Measurements from ENCODE around the gene RPUSD4. TPM values are rescaled to one million over a fixed set of nuclear protein-coding genes. Genes with fewer than 3 reads are reported as not detected.

The RPUSD4 gene
- total RNA-seq, 1 donor from 2014 or later, result 45.3 TPM

GRCh38 chr11:126181939-126182730, 29.3 kb downstream of the RPUSD4 start:
- TF ChIP-seq CTCF (conservative IDR thresholded peaks at IDR 0.05), result no peak
- Mint-ChIP-seq H3K27ac (ENCODE audit: unreplicated experiment) (no peak overlapping the region), H3K27me3 (ENCODE audit: low read depth) (peaks cover 43% of the 10 kb centered on the region), H3K4me1 (peaks cover 13% of the 10 kb centered on the region), H3K36me3 (ENCODE audit: low read depth) (peaks cover 5% of the 10 kb centered on the region), H3K4me3 (no peak overlapping the region), H3K9me3 (peaks cover 2% of the 10 kb centered on the region)
- no peak for DNase-seq (ENCODE audit: low read depth, low spot score)

GRCh38 chr11:126176853-126177470, 34.5 kb downstream of the RPUSD4 start:
- Mint-ChIP-seq H3K9me3 (peaks cover 2% of the 10 kb centered on the region), H3K36me3 (ENCODE audit: low read depth) (peaks cover 3% of the 10 kb centered on the region), H3K27ac (ENCODE audit: unreplicated experiment) (no peak overlapping the region), H3K4me3 (no peak overlapping the region), H3K27me3 (ENCODE audit: low read depth) (peaks cover 22% of the 10 kb centered on the region), H3K4me1 (no peaks in the 10 kb centered on the region)
- DNase-seq (ENCODE audit: low read depth, low spot score), result no peak
- no peak for TF ChIP-seq CTCF (conservative IDR thresholded peaks at IDR 0.05)

- no peak for DNase-seq (ENCODE audit: low read depth, low spot score)
- H3K4me1 Mint-ChIP-seq, result no peaks in the 10 kb centered on the region
- no peak for TF ChIP-seq CTCF (conservative IDR thresholded peaks at IDR 0.05)
- no peak overlapping the region for H3K4me3 Mint-ChIP-seq
- no peak overlapping the region for H3K27ac Mint-ChIP-seq (ENCODE audit: unreplicated experiment)
- no peaks in the 10 kb centered on the region for H3K9me3 Mint-ChIP-seq
- peaks cover 23% of the 10 kb centered on the region for H3K27me3 Mint-ChIP-seq (ENCODE audit: low read depth)
- no peaks in the 10 kb centered on the region for H3K36me3 Mint-ChIP-seq (ENCODE audit: low read depth)
Observed at GRCh38 chr11:126175393-126175792, 36.1 kb downstream of the RPUSD4 start.

GRCh38 chr11:126174816-126175215, 36.6 kb downstream of the RPUSD4 start:
- Mint-ChIP-seq H3K36me3 (ENCODE audit: low read depth) (no peaks in the 10 kb centered on the region), H3K9me3 (no peaks in the 10 kb centered on the region), H3K27me3 (ENCODE audit: low read depth) (peaks cover 23% of the 10 kb centered on the region), H3K4me3 (no peak overlapping the region), H3K4me1 (no peaks in the 10 kb centered on the region), H3K27ac (ENCODE audit: unreplicated experiment) (no peak overlapping the region)
- DNase-seq (ENCODE audit: low read depth, low spot score), result no peak
- TF ChIP-seq CTCF (conservative IDR thresholded peaks at IDR 0.05), result no peak

GRCh38 chr11:126173257-126173656, 38.2 kb downstream of the RPUSD4 start:
- Mint-ChIP-seq H3K27me3 (ENCODE audit: low read depth) (peaks cover 34% of the 10 kb centered on the region), H3K27ac (ENCODE audit: unreplicated experiment) (no peak overlapping the region), H3K36me3 (ENCODE audit: low read depth) (no peaks in the 10 kb centered on the region), H3K4me1 (no peaks in the 10 kb centered on the region), H3K9me3 (no peaks in the 10 kb centered on the region), H3K4me3 (no peak overlapping the region)
- DNase-seq (ENCODE audit: low read depth, low spot score), result no peak
- TF ChIP-seq CTCF (conservative IDR thresholded peaks at IDR 0.05), result no peak
